ENCODE data around the gene TBXA2R.
A peak's percentile ranks its signal among the peaks of the same experiment; 100 is the strongest.

TBXA2R gene

DNA sequence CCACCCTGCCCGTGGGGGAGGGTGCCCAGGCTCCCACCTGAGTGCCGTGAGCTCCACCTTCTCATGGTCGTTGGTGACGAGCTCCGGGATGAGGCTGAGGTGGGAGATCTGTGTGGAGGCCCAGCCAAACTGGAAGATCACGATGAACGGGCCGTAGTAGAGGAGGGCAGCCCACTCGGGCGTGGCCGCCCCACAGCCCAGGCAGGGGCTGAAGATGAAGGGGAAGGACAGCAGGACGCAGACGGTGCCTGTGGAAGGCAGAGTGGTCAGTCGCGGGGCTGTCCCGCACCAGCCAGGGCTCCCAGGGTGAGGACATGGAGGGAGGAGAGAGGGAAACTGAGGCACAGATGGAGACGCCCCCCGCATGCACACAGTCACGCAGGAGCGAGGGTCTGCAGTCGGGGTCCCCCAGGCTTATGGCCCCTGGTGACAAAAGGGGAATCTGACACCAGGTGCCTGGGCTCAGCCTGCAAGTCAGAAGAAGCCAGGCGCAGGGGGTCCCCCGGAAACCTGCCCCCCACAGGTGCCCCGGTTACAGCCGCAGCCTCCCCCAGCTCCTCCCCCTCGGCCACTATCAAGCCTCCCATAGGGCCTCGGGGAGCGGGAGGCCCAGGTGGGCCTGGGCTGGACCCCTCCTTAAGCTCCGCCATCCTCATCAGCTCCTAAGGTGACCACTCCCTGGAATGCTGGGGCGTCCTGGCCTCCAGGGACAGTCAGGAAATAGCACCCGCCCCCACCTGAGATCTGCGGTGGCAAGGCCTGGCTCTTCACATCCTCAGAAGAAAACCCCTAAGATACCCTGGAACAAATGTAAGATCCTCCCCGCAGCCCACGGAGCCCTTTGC lies 55.5 kb downstream of the TBXA2R start:
- no peak for DNase-seq

DNA sequence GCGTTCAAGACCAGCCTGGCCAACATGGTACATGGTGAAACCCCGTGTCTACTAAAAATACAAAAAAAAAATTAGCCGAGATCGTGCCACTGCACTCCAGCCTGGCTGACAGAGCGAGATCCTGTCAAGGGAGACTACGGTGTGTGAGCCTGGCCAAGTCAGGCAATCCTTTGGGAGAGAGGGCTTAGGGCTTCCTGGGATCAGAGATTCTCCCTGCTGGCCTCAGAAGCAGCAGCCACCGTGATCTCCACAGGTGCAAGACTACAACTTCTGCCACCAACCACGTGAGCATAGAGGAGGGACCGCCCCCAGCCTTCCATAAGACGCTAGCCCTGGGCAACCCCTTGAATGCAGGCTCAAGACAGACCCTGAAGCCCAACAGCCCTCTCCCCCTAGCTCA lies 56.9 kb downstream of the TBXA2R start:
- no peak for DNase-seq

- DNase-seq: no peak
These were observed 58.1 kb downstream of the TBXA2R start for GRCh38 chr19:3548606-3549005.

DNA sequence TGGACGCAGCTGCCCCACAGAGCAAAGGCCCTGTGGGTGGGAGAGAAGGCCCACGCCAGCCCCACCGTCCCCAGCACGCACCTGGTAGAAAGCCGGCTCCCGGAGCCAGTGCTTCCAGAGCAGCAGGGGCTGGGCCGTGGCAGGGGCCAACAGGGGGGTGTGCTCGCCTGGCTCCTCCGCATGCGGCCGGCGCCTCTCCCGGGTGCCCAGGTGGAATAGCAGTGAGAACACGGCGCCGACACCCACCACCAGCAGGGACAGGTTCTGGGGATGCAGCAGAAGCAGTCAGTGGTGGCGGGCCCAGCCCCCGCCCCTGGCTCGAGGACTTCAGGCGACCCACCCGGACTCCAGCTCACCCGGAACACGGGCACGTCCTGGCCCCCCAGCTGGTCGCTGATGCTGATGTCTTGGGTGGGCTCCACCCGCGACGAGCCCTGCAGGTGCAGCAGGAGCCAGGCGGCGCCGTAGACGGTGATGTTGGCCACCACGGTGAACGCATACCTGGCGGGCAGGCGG lies 58.9 kb downstream of the TBXA2R start:
- DNase-seq: no peak

DNA sequence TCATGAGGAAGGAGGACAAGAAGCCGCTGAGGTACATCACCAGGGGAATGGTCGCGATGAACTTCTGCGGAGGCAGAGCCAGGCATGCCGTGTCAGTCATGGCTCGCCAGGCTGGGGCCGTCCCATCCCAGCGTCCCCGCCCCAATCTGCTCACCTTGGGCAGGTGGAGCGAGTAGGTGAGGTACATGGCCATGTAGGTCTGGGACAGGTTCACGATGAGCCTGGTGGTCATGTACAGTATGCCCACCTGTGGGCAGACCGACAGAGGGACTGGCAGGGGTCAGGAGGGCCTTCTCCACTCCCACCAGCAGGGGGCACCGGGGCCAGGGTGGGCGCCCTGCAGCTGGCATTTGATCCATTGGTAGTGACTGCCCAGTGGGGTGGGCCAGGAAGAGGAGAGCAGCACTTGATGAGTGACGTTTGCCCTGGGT lies 59.4 kb downstream of the TBXA2R start:
- DNase-seq: peak in 2 of 6 experiments; percentile 12

DNA sequence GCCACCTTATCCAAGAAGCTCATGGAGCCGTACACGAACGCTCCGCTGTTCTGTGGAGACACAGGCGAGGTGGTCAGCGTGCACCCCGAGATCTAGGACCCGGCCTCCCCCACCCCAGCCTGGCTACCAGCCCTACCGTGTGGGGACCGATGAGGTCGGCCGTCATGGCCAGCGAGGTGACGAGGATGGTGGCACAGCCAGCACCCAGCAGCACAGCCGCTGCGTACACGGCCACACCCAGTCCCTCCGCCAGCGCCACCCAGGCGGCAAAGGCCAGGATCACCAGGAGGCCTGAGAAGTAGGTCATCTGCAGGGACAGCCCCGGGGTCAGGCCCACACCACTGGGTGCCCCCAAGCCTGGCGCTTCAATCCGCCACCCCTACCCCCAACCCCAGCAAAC lies 60.6 kb downstream of the TBXA2R start:
- DNase-seq: no peak

DNA sequence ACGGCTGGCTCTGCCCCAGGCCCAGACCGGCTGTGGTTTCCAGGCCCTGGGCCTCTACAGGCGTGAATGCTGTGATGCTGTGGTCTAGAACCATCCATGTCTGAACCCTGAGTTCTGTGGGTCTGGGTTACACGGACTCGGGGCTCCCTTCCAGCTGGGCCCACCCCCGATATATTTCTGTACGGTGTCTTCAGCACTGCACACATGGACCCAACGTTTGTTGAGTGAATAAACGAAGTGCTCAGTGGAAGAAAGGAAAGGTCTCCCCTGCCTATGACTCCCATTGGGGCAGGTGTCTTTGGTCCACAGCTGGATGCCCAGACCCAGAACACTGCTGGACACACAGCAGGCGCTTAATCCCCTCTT lies 61.0 kb downstream of the TBXA2R start:
- DNase-seq: no peak

- peak; percentile 38 to 82 (median 72) for DNase-seq
These were observed 61.7 kb downstream of the TBXA2R start for GRCh38 chr19:3544742-3545668.

Measured in stimulated activated naive CD4-positive, alpha-beta T cell (primary cell).